Uterus (tissue), 4 donors: Measurements from ENCODE around the gene RHCE. TPM values are rescaled to one million over a fixed set of nuclear protein-coding genes. Genes with fewer than 3 reads are reported as not detected.
A peak's percentile ranks its signal among the peaks of the same experiment; 100 is the strongest.
"Not testable (repeated sequence)": the region's sequence is repeated elsewhere in the genome, so short reads cannot be mapped to it uniquely, and the experiment has no call there.

Experiments used
- DNase-seq, 2 donors: peaks; one replicate each; pipeline ENCODE4 v3.0.0-alpha.2; 2019 to 2020
- H3K27ac ChIP-seq, 2 donors: fragments of 200-600 bp; sonication (generic); 1 replicate in 1 of 2; 2 replicates in 1 of 2; pipeline ENCODE4 v1.5.1; 2016 to 2018
- H3K27me3 ChIP-seq, 2 donors: fragments of 200-600 bp; sonication (generic); one replicate each; pipeline ENCODE4 v1.5.1; 2018 to 2019; ENCODE audit warnings: control low read depth in 1 of 2
- H3K36me3 ChIP-seq, 2 donors: fragments of 200-600 bp; sonication (generic); one replicate each; pipeline ENCODE4 v1.5.1; 2019; ENCODE audit warnings: control low read depth in 1 of 2
- H3K4me1 ChIP-seq, 2 donors: fragments of 200-600 bp; sonication (generic); one replicate each; pipeline ENCODE4 v1.5.1; 2018 to 2019; ENCODE audit warnings: control low read depth in 1 of 2
- H3K4me3 ChIP-seq, 2 donors: fragments of 200-600 bp; sonication (generic); 1 replicate in 1 of 2; 2 replicates in 1 of 2; pipeline ENCODE4 v1.5.1; 2018 to 2019; ENCODE audit warnings: mild to moderate bottlenecking in 1 of 2
- H3K9me3 ChIP-seq, 2 donors: fragments of 200-600 bp; sonication (generic); one replicate each; pipeline ENCODE4 v1.5.1; 2019; ENCODE audit warnings: control low read depth in 1 of 2
- CTCF ChIP-seq, 4 experiments: fragments of 200-600 bp in 2 of 4; fragments of 450-650 bp in 2 of 4; sonication (generic) in 2 of 4; IDR thresholded peaks; one replicate each; pipeline ENCODE4 v1.5.1; 2016 to 2019; ENCODE audit warnings: antibody characterized with exemption in 4 of 4, mild to moderate bottlenecking in 2 of 4, moderate library complexity in 1 of 4
- intact Hi-C: fragments of 100-400 bp; cut with DNase I; formaldehyde crosslinking; loops from one replicate; pipeline ENCODE4 v1.15.1; 2023; ENCODE audit warnings: low total_unique reads
- total RNA-seq, 4 donors: library from RNA; depleted of rRNA in 3 of 4; stranded (reverse); fragments of >200 nt in 3 of 4; gene quantifications; one replicate each; pipeline versions ENCODE4 v1.1.0 to v1.2.4, GENCODE V29; 2014 to 2023
- donor health status: DM: yes; HTN: yes; CAD: no.

Gene RHCE
- total RNA-seq, 4 donors from 2014 or later = 0.41 TPM; not detected in 3

GRCh38 chr1:25414157-25414556 is 6.5 kb downstream of the RHCE start:
- H3K4me1 ChIP-seq, H3K9me3 ChIP-seq, H3K4me3 ChIP-seq, H3K27me3 ChIP-seq, intact Hi-C loops, H3K36me3 ChIP-seq, DNase-seq, H3K27ac ChIP-seq: not testable (repeated sequence)

- intact Hi-C loops, H3K36me3 ChIP-seq, H3K9me3 ChIP-seq, H3K4me3 ChIP-seq, DNase-seq, H3K4me1 ChIP-seq, H3K27me3 ChIP-seq, H3K27ac ChIP-seq: not testable (repeated sequence)
These were observed 7.6 kb downstream of the RHCE start for GRCh38 chr1:25412872-25413623.

- intact Hi-C loops, H3K4me1 ChIP-seq, H3K4me3 ChIP-seq, DNase-seq, H3K9me3 ChIP-seq, H3K27me3 ChIP-seq, H3K36me3 ChIP-seq, H3K27ac ChIP-seq: not testable (repeated sequence)
These were observed 10.8 kb downstream of the RHCE start for GRCh38 chr1:25409641-25410427.

GRCh38 chr1:25405731-25406305 is 14.8 kb downstream of the RHCE start:
- intact Hi-C loops, H3K36me3 ChIP-seq, DNase-seq, H3K27ac ChIP-seq, H3K9me3 ChIP-seq, H3K4me3 ChIP-seq, H3K4me1 ChIP-seq, H3K27me3 ChIP-seq: not testable (repeated sequence)

- peak in 3 of 4 experiments; percentile 7 to 30 (median 26) for TF ChIP-seq CTCF (IDR thresholded peaks at IDR 0.05)
- intact Hi-C loops, H3K27ac ChIP-seq, H3K36me3 ChIP-seq, DNase-seq, H3K27me3 ChIP-seq, H3K9me3 ChIP-seq, H3K4me1 ChIP-seq, H3K4me3 ChIP-seq: not testable (repeated sequence)
These were observed 17.4 kb downstream of the RHCE start for GRCh38 chr1:25402947-25403803.

- H3K27ac ChIP-seq, H3K4me3 ChIP-seq, H3K27me3 ChIP-seq, DNase-seq, H3K36me3 ChIP-seq, intact Hi-C loops, H3K9me3 ChIP-seq, H3K4me1 ChIP-seq: not testable (repeated sequence)
These were observed 22.5 kb downstream of the RHCE start for GRCh38 chr1:25398079-25398478.

GRCh38 chr1:25397549-25397948 is 23.1 kb downstream of the RHCE start:
- H3K27me3 ChIP-seq, intact Hi-C loops: not testable (repeated sequence)
- DNase-seq = peak in 1 of 2 donors; percentile 21

More at GRCh38 chr1:25397549-25397948, 23.1 kb downstream of the RHCE start:
- H3K27ac ChIP-seq, H3K4me1 ChIP-seq, H3K9me3 ChIP-seq, H3K36me3 ChIP-seq, H3K4me3 ChIP-seq: not testable (repeated sequence)
